H1 (cell line): ENCODE results near the gene MYCBPAP. TPM values are rescaled to one million over a fixed set of nuclear protein-coding genes. Genes with fewer than 3 reads are reported as not detected.

ENCODE experiments used
- SIX5 ChIP-seq: IDR thresholded peaks from 2 replicates; pipeline ENCODE4 v1.6.1; 2011; ENCODE audit warnings: mild to moderate bottlenecking, low read depth, low read length
- TCF12 ChIP-seq: IDR thresholded peaks from 2 replicates; pipeline ENCODE4 v1.6.1; 2011; ENCODE audit warnings: low read depth, mild to moderate bottlenecking, low read length
- polyA plus RNA-seq, 7 experiments: library from polyadenylated mRNA; depleted of rRNA in 3 of 7; stranded (reverse) in 5 of 7; unstranded in 2 of 7; fragments of >200 nt in 5 of 7; fragments of 200-250 nt in 2 of 7; gene quantifications; 1 replicate in 5 of 7; 2 replicates in 1 of 7; 4 replicates in 1 of 7; pipeline versions ENCODE4 v1.2.1 to v1.2.3, GENCODE V29; 2011 to 2013; ENCODE audit warnings: missing spikeins in 2 of 7, mixed read lengths in 2 of 7
- total RNA-seq: library from RNA; stranded (reverse); fragmentation: NEBNext Ultra II Directional; extraction: Animal tissue kit (Norgen Biotek cat#: 25700); gene quantifications from 2 replicates; pipeline ENCODE4 v1.2.1, GENCODE V29; 2021
- TF ChIP-seq, protein P1 (sequence below): IDR thresholded peaks from 2 replicates; pipeline ENCODE4 v1.6.1; 2012; ENCODE audit warnings: low read length, inconsistent platforms

MYCBPAP gene
- total and polyA plus RNA-seq, 2 of the 8 experiments (the other 6 are each of a cell fraction or from before 2014, with no cell fraction given) = 0.89 to 3.3 TPM

DNA sequence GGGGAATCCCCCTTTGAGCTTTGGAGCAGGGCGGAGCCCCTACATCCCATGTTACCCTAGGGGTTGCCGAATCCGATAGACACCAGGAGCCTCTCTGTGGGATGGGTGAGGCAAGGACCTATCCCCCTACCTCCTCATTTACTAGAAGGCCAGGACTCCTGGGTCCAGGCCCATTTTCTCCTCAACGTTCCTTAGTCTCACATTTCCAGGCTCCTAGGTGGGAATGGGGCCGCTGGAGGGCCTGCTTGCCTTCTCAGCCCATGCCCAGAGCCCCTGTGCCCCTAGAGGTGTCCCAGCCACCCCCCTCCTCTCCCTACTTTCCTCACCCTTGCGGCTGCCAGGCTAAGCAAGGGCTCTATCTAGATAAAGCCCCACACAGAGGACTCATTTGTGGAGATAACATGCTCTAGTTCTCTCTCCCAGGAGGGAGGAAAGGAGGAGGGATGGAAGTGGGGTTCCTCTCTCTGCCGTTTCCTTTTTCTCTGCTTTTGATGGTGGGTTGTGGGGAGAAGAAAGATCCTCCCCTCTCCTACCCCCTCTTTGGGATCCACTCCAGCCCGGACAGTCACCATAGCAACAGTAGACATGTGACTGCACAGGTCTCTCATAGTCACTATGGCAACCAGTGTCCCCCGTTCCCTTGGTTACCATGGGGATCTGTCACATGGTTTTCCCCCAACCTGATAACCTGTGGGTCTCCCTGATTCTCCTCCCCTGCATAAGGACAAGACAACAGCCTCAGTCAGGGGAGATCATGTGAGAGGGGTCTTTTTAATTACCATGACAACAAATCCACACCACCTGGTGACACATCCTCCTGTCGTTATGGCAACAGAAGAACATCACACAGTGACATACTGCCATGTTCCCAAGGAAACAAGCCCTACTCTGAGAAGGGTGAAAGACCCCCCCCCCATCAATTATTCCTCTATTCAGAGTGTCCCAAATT lies 57.4 kb downstream of the MYCBPAP start (continued):
- no peak for TF ChIP-seq SIX5
- TF ChIP-seq TCF12 = 0 out of 2 replicates have a peak, but pooled peaks have one; percentile 40
- TF ChIP-seq, protein P1, sequence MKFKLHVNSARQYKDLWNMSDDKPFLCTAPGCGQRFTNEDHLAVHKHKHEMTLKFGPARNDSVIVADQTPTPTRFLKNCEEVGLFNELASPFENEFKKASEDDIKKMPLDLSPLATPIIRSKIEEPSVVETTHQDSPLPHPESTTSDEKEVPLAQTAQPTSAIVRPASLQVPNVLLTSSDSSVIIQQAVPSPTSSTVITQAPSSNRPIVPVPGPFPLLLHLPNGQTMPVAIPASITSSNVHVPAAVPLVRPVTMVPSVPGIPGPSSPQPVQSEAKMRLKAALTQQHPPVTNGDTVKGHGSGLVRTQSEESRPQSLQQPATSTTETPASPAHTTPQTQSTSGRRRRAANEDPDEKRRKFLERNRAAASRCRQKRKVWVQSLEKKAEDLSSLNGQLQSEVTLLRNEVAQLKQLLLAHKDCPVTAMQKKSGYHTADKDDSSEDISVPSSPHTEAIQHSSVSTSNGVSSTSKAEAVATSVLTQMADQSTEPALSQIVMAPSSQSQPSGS = no peak
- TF ChIP-seq, all 59 proteins: peak for 3
